ENCODE data around the gene TAF1A. TPM values are rescaled to one million over a fixed set of nuclear protein-coding genes. Genes with fewer than 3 reads are reported as not detected.

TAF1A gene
- total RNA-seq, 4 donors from 2014 or later: 2.0 to 30.1 (median 5.6) TPM

GRCh38 chr1:222629921-222630535, 40.3 kb upstream of the TAF1A start:
- H3K27me3 ChIP-seq: no peaks in the 10 kb centered on the region
- DNase-seq: no peak
- H3K36me3 ChIP-seq: no peaks in the 10 kb centered on the region
- H3K27ac ChIP-seq: no peak overlapping the region
- intact Hi-C loops (cut with DNase I; ENCODE audit: low total_unique reads): loop anchor here (10.0 kb wide), 1 partner anchor 165 kb away; no protein-coding TSS in a partner anchor
- no peak for TF ChIP-seq POLR2A (IDR thresholded peaks at IDR 0.05)
- TF ChIP-seq CTCF (IDR thresholded peaks at IDR 0.05): no peak
- H3K9me3 ChIP-seq: no peaks in the 10 kb centered on the region
- H3K4me3 ChIP-seq: no peak overlapping the region
- H3K4me1 ChIP-seq: no peaks in the 10 kb centered on the region

- TF ChIP-seq POLR2A (IDR thresholded peaks at IDR 0.05): no peak
- no peak for TF ChIP-seq CTCF (IDR thresholded peaks at IDR 0.05)
- DNase-seq: no peak
- no peaks in the 10 kb centered on the region for H3K27me3 ChIP-seq
- intact Hi-C loops (cut with DNase I; ENCODE audit: low total_unique reads): no loop called here
- no peaks in the 10 kb centered on the region for H3K9me3 ChIP-seq
- no peak overlapping the region for H3K27ac ChIP-seq
- H3K36me3 ChIP-seq: no peaks in the 10 kb centered on the region
- H3K4me3 ChIP-seq: no peak overlapping the region
- no peaks in the 10 kb centered on the region for H3K4me1 ChIP-seq
These were observed 37.5 kb upstream of the TAF1A start for GRCh38 chr1:222627232-222627631.

- Histone ChIP-seq H3K36me3 (no peaks in the 10 kb centered on the region), H3K27me3 (no peaks in the 10 kb centered on the region), H3K9me3 (no peaks in the 10 kb centered on the region), H3K27ac (no peak overlapping the region), H3K4me1 (no peaks in the 10 kb centered on the region), H3K4me3 (no peak overlapping the region)
- TF ChIP-seq CTCF (IDR thresholded peaks at IDR 0.05): no peak
- no peak for TF ChIP-seq POLR2A (IDR thresholded peaks at IDR 0.05)
- intact Hi-C loops (cut with DNase I; ENCODE audit: low total_unique reads): no loop called here
- DNase-seq: no peak
These were observed 34.5 kb upstream of the TAF1A start for GRCh38 chr1:222624214-222624613.

- TF ChIP-seq CTCF (IDR thresholded peaks at IDR 0.05): no peak
- TF ChIP-seq POLR2A (IDR thresholded peaks at IDR 0.05): no peak
- intact Hi-C loops (cut with DNase I; ENCODE audit: low total_unique reads): no loop called here
- H3K36me3 ChIP-seq: no peaks in the 10 kb centered on the region
These were observed 33.7 kb upstream of the TAF1A start for GRCh38 chr1:222623458-222623857.

DNA sequence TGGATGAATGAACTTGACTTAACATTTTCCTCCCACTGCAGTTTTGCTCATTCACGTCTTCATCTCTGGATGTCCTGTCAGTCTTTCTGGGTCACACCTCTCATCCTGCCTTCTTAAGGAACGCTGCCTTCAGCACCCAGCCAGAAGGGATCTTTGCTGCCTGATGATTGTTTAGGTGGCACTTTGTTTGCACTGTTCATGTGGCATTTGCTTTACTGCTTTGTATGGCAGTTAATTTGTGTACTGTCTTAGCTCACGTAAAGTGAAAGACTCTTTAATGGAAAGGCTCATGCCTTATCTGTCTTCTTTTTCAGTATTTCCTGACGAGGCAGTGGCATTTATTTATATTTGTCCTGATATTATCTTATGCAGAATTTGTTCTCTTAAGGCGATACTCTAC, 33.0 kb upstream of the TAF1A start:
- Histone ChIP-seq H3K4me1 (no peaks in the 10 kb centered on the region), H3K36me3 (no peaks in the 10 kb centered on the region), H3K27ac (no peak overlapping the region), H3K27me3 (no peaks in the 10 kb centered on the region), H3K9me3 (no peaks in the 10 kb centered on the region), H3K4me3 (no peak overlapping the region)
- TF ChIP-seq CTCF (IDR thresholded peaks at IDR 0.05) (no peak), POLR2A (IDR thresholded peaks at IDR 0.05) (no peak)
- DNase-seq: no peak
- intact Hi-C loops (cut with DNase I; ENCODE audit: low total_unique reads): no loop called here

More at GRCh38 chr1:222623458-222623857, 33.7 kb upstream of the TAF1A start:
- no peak overlapping the region for H3K4me3 ChIP-seq
- H3K27me3 ChIP-seq: no peaks in the 10 kb centered on the region
- H3K9me3 ChIP-seq: no peaks in the 10 kb centered on the region
- DNase-seq: no peak
- no peaks in the 10 kb centered on the region for H3K4me1 ChIP-seq
- no peak overlapping the region for H3K27ac ChIP-seq

Data from uterus (tissue), 4 donors.